K562 (cell line): ENCODE data around the gene PRRC2B. TPM values are rescaled to one million over a fixed set of nuclear protein-coding genes. Genes with fewer than 3 reads are reported as not detected.

Experiments
- ATAC-seq: fragments of 200-7000 bp; cut with Tn5 transposase; 3 replicates; pipeline ENCODE4 v1.9.1; 2020; ENCODE audit warnings: moderate library complexity
- BruUV-seq: library from RNA; stranded (reverse); fragments of 400-500 nt; replicated peaks from 2 replicates; lab custom pipeline; 2021; lab: Mats Ljungman, UMichigan
- CTCF ChIA-PET: fragments of 300-600 bp; formaldehyde crosslinking; extraction: SDS; loops from one replicate; lab custom pipeline; 2021; ENCODE audit warnings: low intra/inter-chr PET ratio; lab: Yijun Ruan, JAX
- POLR2A ChIA-PET: fragments of 300-600, 350-650 bp; sonication (Branson Sonifier 250); formaldehyde crosslinking; extraction: SDS; loops from one replicate; lab custom pipeline; 2021; ENCODE audit warnings: antibody characterized with exemption, inconsistent platforms; lab: Yijun Ruan, JAX
- DNase-seq, 4 experiments: peaks; one replicate each; pipeline versions ENCODE4 v3.0.0 to v3.0.0-alpha.2; 2011 to 2018; ENCODE audit warnings: low spot score in 3 of 4, mixed read lengths in 3 of 4; ENCODE audit errors: extremely low read depth in 1 of 4
- FAIRE-seq: peaks from 2 replicates; lab custom pipeline; 2011; peaks lifted over from hg19 to GRCh38; lab: Jason Lieb, UNC
- H2AFZ ChIP-seq: 2 replicates; pipeline ENCODE4 v1.6.0; 2011; ENCODE audit warnings: low read depth, low read length, control low read depth, inconsistent platforms
- H3K27ac ChIP-seq: fragments of 200-600 bp; 3 replicates; pipeline ENCODE4 v1.8.0; 2011; ENCODE audit warnings: low read depth, mild to moderate bottlenecking, control low read depth, inconsistent platforms, low read length, moderate library complexity, mixed read lengths; ENCODE audit errors: extremely low read depth
- H3K27me3 ChIP-seq, 2 experiments: fragments of 300-600 bp in 1 of 2; 2 replicates in 1 of 2; 3 replicates in 1 of 2; pipeline versions ENCODE4 v1.6.0 to v1.8.0; 2011; ENCODE audit warnings: inconsistent platforms in 2 of 2, low read length in 2 of 2, mild to moderate bottlenecking in 1 of 2, mixed read lengths in 1 of 2, moderate library complexity in 1 of 2; ENCODE audit not compliant: control insufficient read depth in 2 of 2, insufficient read depth in 2 of 2
- H3K36me3 ChIP-seq: fragments of 300-600 bp; 3 replicates; pipeline ENCODE4 v1.8.0; 2011; ENCODE audit warnings: mild to moderate bottlenecking, low read length, inconsistent platforms; ENCODE audit not compliant: control insufficient read depth, insufficient read depth
- H3K4me1 ChIP-seq, 2 experiments: fragments of 200-600 bp in 1 of 2; replicated peaks in 1 of 2; 2 replicates in 1 of 2; 3 replicates in 1 of 2; pipeline versions ENCODE4 v1.5.1 to v1.8.0; 2011; ENCODE audit warnings: inconsistent platforms in 2 of 2, low read length in 2 of 2, mild to moderate bottlenecking in 1 of 2, mixed read lengths in 1 of 2, moderate library complexity in 1 of 2; ENCODE audit not compliant: control insufficient read depth in 2 of 2, insufficient read depth in 2 of 2
- H3K4me2 ChIP-seq: 2 replicates; pipeline ENCODE4 v1.6.1; 2011; ENCODE audit warnings: low read length, control low read depth, inconsistent platforms, mixed read lengths; ENCODE audit not compliant: insufficient read depth
- H3K4me3 ChIP-seq: fragments of 200-600 bp; sonication (generic), shearing (Covaris generic); 2 replicates; pipeline ENCODE4 v1.5.1; 2016; ENCODE audit warnings: control low read depth, inconsistent platforms
- H3K79me2 ChIP-seq: fragments of 200-600 bp; 3 replicates; pipeline ENCODE4 v1.8.0; 2011; ENCODE audit warnings: low read length, inconsistent platforms; ENCODE audit not compliant: control insufficient read depth, insufficient read depth
- H3K9ac ChIP-seq, 2 experiments: 2 replicates each; pipeline versions ENCODE4 v1.6.0 to v1.6.1; 2011; ENCODE audit warnings: low read depth in 2 of 2, low read length in 2 of 2, control low read depth in 1 of 2, inconsistent platforms in 1 of 2, mild to moderate bottlenecking in 1 of 2, mixed read lengths in 1 of 2; ENCODE audit not compliant: insufficient read depth in 1 of 2
- H3K9me1 ChIP-seq: one replicate; pipeline ENCODE4 v1.6.0; 2011; ENCODE audit warnings: inconsistent platforms, mild to moderate bottlenecking, low read length, moderate library complexity; ENCODE audit not compliant: control insufficient read depth, insufficient read depth
- H3K9me3 ChIP-seq: replicated peaks from 2 replicates; pipeline ENCODE4 v1.5.1; 2011; ENCODE audit warnings: low read depth, low read length, inconsistent platforms; ENCODE audit not compliant: control insufficient read depth, insufficient read depth
- H4K20me1 ChIP-seq: replicated peaks from 2 replicates; pipeline ENCODE4 v1.6.1; 2011; ENCODE audit warnings: low read length, inconsistent platforms, mixed read lengths; ENCODE audit not compliant: control insufficient read depth, insufficient read depth
- ESRRA ChIP-seq: fragments of 450-650 bp; IDR thresholded peaks from 2 replicates; pipeline ENCODE4 v1.6.1; 2014; ENCODE audit warnings: low read depth, mild to moderate bottlenecking, moderate library complexity, borderline replicate concordance
- PYGO2 ChIP-seq: fragments of 450-650 bp; IDR thresholded peaks from 2 replicates; pipeline ENCODE4 v1.6.1; 2016; ENCODE audit warnings: mild to moderate bottlenecking, missing genetic modification characterization, moderate library complexity, missing compliant biosample characterization
- ZNF23 ChIP-seq: fragments of 250-450 bp; sonication (Bioruptor Pico); IDR thresholded peaks from 2 replicates; pipeline ENCODE4 v1.4.0; 2020; ENCODE audit warnings: mild to moderate bottlenecking
- WGBS: fragments of 100-300 bp; shearing (Covaris generic); methylation state at CpG from one replicate; pipeline ENCODE4 v1.1.6; 2016; ENCODE audit warnings: low coverage, mixed read lengths; ENCODE audit not compliant: insufficient coverage; ENCODE audit errors: missing lambda C conversion rate; 5-methylcytosine and 5-hydroxymethylcytosine counted together
- in situ Hi-C: fragments of 300-500 bp; cut with MboI; formaldehyde crosslinking; loops from 4 replicates; pipeline ENCODE4 v1.15.0; 2018; ENCODE audit warnings: inconsistent platforms, mixed read lengths
- intact Hi-C: fragments of 100-400 bp; cut with micrococcal nuclease; formaldehyde crosslinking; loops from 2 replicates; pipeline ENCODE4 v1.14.2; 2022
- polyA plus RNA-seq, 8 experiments: library from polyadenylated mRNA; depleted of rRNA in 4 of 8; stranded (reverse) in 5 of 8; unstranded in 3 of 8; fragments of >200 nt; fragmentation: Nextera tagmentation in 2 of 8; fragmentation: Illumina TruSeq in 1 of 8; extraction: Ambion mirVana in 2 of 8; extraction: Trizol in 1 of 8; gene quantifications; 2 replicates each; pipeline versions ENCODE4 v1.2.1 to v1.2.3, GENCODE V29; 2011 to 2014; ENCODE audit warnings: inconsistent platforms in 1 of 8, missing spikeins in 1 of 8
- total RNA-seq, 7 experiments: library from RNA; depleted of rRNA in 6 of 7; stranded (reverse); fragments of >200 nt in 6 of 7; fragmentation: Illumina TruSeq in 2 of 7; extraction: Trizol in 2 of 7; gene quantifications; 2 replicates each; pipeline versions ENCODE4 v1.2.1 to v1.2.3, GENCODE V29; 2011 to 2021; ENCODE audit warnings: low replicate concordance in 1 of 7
- TF ChIP-seq, protein P1 (sequence below), 2 experiments: IDR thresholded peaks; 2 replicates each; pipeline ENCODE4 v1.6.1; 2012; ENCODE audit warnings: improper control_type of control experiment in 2 of 2, low read depth in 2 of 2, low read length in 2 of 2, borderline replicate concordance in 1 of 2
- TF ChIP-seq, protein P2 (sequence below), 2 experiments: fragments of 450-650 bp; formaldehyde crosslinking in 1 of 2; IDR thresholded peaks; 2 replicates each; pipeline versions ENCODE4 v1.4.0 to v1.6.1; 2014 to 2020; ENCODE audit warnings: mild to moderate bottlenecking in 2 of 2, borderline replicate concordance in 1 of 2, low read depth in 1 of 2

PRRC2B gene
- total and polyA plus RNA-seq, 9 of the 15 experiments (the other 6 are each of a cell fraction or from before 2014, with no cell fraction given) = 0.34 to 125 (median 30.9) TPM

DNA sequence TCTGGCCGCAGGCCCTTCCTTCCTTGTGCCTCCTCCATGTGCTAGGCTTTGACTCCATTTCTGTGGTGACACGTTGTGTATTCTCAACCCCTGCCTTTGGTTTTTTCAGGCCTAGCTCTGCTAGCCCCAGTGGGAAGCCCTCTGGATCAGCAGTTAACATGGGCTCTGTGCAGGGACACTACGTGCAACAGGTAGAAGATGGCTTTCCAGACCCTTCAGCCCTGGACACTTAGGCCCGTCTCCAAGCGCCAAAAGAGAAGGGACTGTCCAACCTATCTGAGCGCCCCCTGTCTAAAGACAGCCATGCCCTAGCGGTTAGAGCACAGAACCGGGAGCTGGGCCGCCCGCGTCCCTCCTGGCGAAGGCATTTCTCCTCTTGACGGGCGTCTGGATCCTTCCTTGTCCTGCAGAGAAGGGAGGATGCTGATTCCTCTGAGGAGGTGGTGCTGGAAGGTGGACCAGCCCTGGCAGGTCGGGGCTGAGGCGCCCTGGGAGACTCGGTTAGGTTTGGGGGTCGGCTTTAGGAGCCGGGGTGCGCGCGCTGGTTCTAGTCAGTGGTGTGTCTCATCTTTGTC lies 100.5 kb downstream of the PRRC2B start:
- FAIRE-seq (no peak), DNase-seq (no peak), ATAC-seq (no peak)
- TF ChIP-seq, protein P1, sequence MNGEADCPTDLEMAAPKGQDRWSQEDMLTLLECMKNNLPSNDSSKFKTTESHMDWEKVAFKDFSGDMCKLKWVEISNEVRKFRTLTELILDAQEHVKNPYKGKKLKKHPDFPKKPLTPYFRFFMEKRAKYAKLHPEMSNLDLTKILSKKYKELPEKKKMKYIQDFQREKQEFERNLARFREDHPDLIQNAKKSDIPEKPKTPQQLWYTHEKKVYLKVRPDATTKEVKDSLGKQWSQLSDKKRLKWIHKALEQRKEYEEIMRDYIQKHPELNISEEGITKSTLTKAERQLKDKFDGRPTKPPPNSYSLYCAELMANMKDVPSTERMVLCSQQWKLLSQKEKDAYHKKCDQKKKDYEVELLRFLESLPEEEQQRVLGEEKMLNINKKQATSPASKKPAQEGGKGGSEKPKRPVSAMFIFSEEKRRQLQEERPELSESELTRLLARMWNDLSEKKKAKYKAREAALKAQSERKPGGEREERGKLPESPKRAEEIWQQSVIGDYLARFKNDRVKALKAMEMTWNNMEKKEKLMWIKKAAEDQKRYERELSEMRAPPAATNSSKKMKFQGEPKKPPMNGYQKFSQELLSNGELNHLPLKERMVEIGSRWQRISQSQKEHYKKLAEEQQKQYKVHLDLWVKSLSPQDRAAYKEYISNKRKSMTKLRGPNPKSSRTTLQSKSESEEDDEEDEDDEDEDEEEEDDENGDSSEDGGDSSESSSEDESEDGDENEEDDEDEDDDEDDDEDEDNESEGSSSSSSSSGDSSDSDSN (IDR thresholded peaks at IDR 0.05; ENCODE audit: borderline replicate concordance in 1 of 2, low read depth in 2 of 2, low read length in 2 of 2) = no peak
- TF ChIP-seq ESRRA = no peak
- TF ChIP-seq PYGO2 (tag) = no peak
- TF ChIP-seq, protein P2, sequence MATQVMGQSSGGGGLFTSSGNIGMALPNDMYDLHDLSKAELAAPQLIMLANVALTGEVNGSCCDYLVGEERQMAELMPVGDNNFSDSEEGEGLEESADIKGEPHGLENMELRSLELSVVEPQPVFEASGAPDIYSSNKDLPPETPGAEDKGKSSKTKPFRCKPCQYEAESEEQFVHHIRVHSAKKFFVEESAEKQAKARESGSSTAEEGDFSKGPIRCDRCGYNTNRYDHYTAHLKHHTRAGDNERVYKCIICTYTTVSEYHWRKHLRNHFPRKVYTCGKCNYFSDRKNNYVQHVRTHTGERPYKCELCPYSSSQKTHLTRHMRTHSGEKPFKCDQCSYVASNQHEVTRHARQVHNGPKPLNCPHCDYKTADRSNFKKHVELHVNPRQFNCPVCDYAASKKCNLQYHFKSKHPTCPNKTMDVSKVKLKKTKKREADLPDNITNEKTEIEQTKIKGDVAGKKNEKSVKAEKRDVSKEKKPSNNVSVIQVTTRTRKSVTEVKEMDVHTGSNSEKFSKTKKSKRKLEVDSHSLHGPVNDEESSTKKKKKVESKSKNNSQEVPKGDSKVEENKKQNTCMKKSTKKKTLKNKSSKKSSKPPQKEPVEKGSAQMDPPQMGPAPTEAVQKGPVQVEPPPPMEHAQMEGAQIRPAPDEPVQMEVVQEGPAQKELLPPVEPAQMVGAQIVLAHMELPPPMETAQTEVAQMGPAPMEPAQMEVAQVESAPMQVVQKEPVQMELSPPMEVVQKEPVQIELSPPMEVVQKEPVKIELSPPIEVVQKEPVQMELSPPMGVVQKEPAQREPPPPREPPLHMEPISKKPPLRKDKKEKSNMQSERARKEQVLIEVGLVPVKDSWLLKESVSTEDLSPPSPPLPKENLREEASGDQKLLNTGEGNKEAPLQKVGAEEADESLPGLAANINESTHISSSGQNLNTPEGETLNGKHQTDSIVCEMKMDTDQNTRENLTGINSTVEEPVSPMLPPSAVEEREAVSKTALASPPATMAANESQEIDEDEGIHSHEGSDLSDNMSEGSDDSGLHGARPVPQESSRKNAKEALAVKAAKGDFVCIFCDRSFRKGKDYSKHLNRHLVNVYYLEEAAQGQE (IDR thresholded peaks at IDR 0.05; ENCODE audit: borderline replicate concordance) = no peak
- TF ChIP-seq, protein P2 (CRISPR knock-in tag; IDR thresholded peaks at IDR 0.05; ENCODE audit: low read depth) = no peak
- TF ChIP-seq ZNF23 (CRISPR knock-in tag) = no peak
- ChIA-PET CTCF (no interaction called here), POLR2A (interaction anchor here (1.0 kb wide), 1 partner anchor 13 kb away, joined by 3 read pairs; no protein-coding TSS in a partner anchor)
- H3K9ac ChIP-seq = peak overlapping the region in 1 of 2 experiments; percentile 23; a peak in 1 of 4 replicates
- H3K9me3 ChIP-seq = no peaks in the 10 kb centered on the region
- WGBS = 92% methylated on average over 22 of the region's 22 CpGs
- H3K4me3 ChIP-seq = no peak overlapping the region
- peaks cover 21% of the 10 kb centered on the region; the same call in 1 of the 2 replicates for H4K20me1 ChIP-seq
- in situ Hi-C loops (no loop called here), intact Hi-C loops (no loop called here)
- no peak overlapping the region for H3K27ac ChIP-seq
- H3K4me2 ChIP-seq = no peak overlapping the region
- no peaks in the 10 kb centered on the region for H3K27me3 ChIP-seq
- H3K9me1 ChIP-seq = no peaks in the 10 kb centered on the region
- H3K36me3 ChIP-seq = peaks cover 99% of the 10 kb centered on the region
- H3K4me1 ChIP-seq = no peaks in the 10 kb centered on the region
- BruUV-seq = no TSS peak
- H3K79me2 ChIP-seq = no peaks in the 10 kb centered on the region
- no peak overlapping the region for H2AFZ ChIP-seq
